NCI-H146 treated with DMSO at 0.1 percent for 48 hours (cell line): Measurements from ENCODE around the gene MLF2.

ENCODE experiments used
- DNase-seq: peaks from one replicate; lab custom pipeline; 2025; ENCODE audit not compliant: unreplicated experiment; lab: John Stamatoyannopoulos, UW

MLF2 gene

GRCh38 chr12:6698352-6699046 lies 54.4 kb downstream of the MLF2 start:
- DNase-seq: no peak
